ENCODE results near the gene NXN. TPM values are rescaled to one million over a fixed set of nuclear protein-coding genes. Genes with fewer than 3 reads are reported as not detected.
A peak's percentile ranks its signal among the peaks of the same experiment; 100 is the strongest.
"Not testable (repeated sequence)": the region's sequence is repeated elsewhere in the genome, so short reads cannot be mapped to it uniquely, and the experiment has no call there.

NXN gene
- total RNA-seq, 3 donors from 2014 or later: 5.3 to 98.1 (median 9.7) TPM

DNA sequence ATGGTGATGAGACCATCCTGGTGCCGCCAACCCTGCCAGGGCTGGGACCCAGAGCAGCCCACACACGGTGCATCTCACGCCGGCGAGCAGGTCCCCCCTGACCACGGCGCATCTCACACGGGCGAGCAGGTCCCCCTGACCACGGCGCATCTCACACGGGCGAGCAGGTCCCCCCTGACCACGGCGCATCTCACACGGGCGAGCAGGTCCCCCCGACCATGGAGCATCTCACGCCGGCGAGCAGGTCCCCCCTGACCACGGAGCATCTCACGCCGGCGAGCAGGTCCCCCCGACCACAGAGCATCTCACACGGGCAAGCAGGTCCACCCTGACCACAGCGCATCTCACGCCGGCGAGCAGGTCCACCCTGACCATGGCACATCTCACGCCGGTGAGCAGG is 138.3 kb downstream of the NXN start:
- ATAC-seq: no peak
- Histone ChIP-seq H3K4me3 (no peak overlapping the region), H3K36me3 (ENCODE audit: low read depth) (no peaks in the 10 kb centered on the region), H3K4me1 (ENCODE audit: low read depth) (no peaks in the 10 kb centered on the region), H3K9me3 (no peaks in the 10 kb centered on the region)
- TF ChIP-seq, protein P1, sequence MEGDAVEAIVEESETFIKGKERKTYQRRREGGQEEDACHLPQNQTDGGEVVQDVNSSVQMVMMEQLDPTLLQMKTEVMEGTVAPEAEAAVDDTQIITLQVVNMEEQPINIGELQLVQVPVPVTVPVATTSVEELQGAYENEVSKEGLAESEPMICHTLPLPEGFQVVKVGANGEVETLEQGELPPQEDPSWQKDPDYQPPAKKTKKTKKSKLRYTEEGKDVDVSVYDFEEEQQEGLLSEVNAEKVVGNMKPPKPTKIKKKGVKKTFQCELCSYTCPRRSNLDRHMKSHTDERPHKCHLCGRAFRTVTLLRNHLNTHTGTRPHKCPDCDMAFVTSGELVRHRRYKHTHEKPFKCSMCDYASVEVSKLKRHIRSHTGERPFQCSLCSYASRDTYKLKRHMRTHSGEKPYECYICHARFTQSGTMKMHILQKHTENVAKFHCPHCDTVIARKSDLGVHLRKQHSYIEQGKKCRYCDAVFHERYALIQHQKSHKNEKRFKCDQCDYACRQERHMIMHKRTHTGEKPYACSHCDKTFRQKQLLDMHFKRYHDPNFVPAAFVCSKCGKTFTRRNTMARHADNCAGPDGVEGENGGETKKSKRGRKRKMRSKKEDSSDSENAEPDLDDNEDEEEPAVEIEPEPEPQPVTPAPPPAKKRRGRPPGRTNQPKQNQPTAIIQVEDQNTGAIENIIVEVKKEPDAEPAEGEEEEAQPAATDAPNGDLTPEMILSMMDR (IDR thresholded peaks at IDR 0.05): no peak
- DNase-seq: no peak
- intact Hi-C loops (cut with DNase I, micrococcal nuclease): no loop called here

DNA sequence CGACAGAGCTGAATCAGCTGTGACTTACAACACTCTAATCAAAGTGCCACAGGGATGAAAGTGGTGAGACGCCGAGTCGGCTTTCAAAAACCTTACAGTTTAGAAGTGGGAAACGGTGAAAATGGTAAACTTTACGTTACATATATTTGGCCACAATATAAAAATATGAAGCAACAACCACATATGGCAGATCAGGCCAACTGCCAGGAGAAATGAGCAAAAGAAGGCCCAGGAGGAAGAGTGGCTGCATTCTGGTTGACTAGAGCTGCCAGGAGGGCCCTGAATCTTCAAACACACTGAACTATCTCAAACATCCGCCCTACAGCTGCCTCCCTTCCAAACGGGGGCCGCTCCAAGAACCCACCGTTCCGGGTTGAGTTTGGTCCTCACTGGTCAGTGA is 141.1 kb downstream of the NXN start:
- DNase-seq: no peak
- TF ChIP-seq, protein P1 (IDR thresholded peaks at IDR 0.05): no peak
- Histone ChIP-seq H3K36me3 (ENCODE audit: low read depth) (no peaks in the 10 kb centered on the region), H3K4me1 (ENCODE audit: low read depth) (no peaks in the 10 kb centered on the region), H3K4me3 (no peak overlapping the region), H3K9me3 (no peaks in the 10 kb centered on the region)
- ATAC-seq: no peak
- intact Hi-C loops (cut with DNase I, micrococcal nuclease): no loop called here

DNA sequence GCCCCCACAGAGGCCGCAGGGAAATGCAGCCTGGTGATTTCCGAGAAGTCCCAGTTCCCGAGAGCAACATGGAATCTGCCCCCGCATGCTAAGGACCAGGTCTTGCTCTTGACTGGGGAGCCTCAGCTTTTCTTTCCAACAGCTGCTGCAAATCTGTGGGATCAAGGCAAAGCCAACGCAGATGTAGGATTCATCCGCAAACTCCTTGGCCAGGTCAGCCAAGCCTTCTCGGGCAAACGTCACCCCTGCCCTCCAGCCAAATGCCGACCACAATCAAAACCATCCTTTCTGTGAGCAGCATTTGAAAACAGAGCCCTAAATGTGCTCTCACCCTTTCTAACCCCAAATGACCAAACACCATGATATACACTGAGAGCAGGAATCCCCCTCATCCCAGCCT is 143.4 kb downstream of the NXN start:
- H3K36me3 ChIP-seq (ENCODE audit: low read depth): no peaks in the 10 kb centered on the region

DNA sequence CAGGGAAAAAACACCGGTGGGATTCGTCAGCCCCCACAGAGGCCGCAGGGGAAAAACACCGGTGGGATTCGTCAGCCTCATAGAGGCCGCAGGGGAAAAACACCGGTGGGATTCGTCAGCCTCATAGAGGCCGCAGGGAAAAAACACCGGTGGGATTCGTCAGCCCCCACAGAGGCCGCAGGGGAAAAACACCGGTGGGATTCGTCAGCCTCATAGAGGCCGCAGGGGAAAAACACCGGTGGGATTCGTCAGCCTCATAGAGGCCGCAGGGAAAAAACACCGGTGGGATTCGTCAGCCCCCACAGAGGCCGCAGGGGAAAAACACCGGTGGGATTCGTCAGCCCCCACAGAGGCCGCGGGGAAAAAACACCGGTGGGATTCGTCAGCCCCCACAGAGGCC is 143.9 kb downstream of the NXN start:
- DNase-seq; H3K9me3 ChIP-seq; ATAC-seq; H3K36me3 ChIP-seq (ENCODE audit: low read depth); H3K4me1 ChIP-seq (ENCODE audit: low read depth); intact Hi-C loops (cut with DNase I, micrococcal nuclease); H3K4me3 ChIP-seq: not testable (repeated sequence)

More for the DNA sequence above, 143.4 kb downstream of the NXN start:
- ATAC-seq (peak; percentile 23), DNase-seq (no peak)
- H3K4me3 ChIP-seq: no peak overlapping the region
- H3K4me1 ChIP-seq (ENCODE audit: low read depth): no peaks in the 10 kb centered on the region
- H3K9me3 ChIP-seq: peaks cover 6% of the 10 kb centered on the region
- intact Hi-C loops (cut with DNase I, micrococcal nuclease): no loop called here
- TF ChIP-seq, protein P1 (IDR thresholded peaks at IDR 0.05): no peak

DNA sequence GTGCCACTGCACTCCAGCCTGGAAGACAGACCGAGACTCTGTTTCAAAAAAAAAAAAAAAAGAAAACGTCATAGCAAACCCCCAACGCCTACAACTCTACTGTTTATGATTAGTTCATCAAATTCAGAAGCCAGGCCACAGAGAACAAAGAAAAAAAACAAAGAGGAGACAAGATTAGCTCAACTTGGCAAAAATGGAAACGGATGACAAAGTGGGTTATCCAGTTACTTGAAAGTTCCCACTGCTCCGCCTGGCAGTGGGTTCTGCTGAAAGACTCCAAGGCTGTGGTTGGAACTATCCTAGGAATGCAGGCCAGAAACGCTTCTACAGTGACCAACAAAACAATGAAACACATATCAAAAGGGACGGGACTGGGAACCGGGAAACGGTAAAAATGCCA is 144.3 kb downstream of the NXN start:
- intact Hi-C loops (cut with DNase I, micrococcal nuclease): no loop called here
- peaks cover 6% of the 10 kb centered on the region for H3K9me3 ChIP-seq
- no peak overlapping the region for H3K4me3 ChIP-seq
- ATAC-seq (peak; percentile 46), DNase-seq (no peak)
- H3K4me1 ChIP-seq (ENCODE audit: low read depth): no peaks in the 10 kb centered on the region
- H3K36me3 ChIP-seq (ENCODE audit: low read depth): no peaks in the 10 kb centered on the region
- TF ChIP-seq, protein P1 (IDR thresholded peaks at IDR 0.05): no peak

DNA sequence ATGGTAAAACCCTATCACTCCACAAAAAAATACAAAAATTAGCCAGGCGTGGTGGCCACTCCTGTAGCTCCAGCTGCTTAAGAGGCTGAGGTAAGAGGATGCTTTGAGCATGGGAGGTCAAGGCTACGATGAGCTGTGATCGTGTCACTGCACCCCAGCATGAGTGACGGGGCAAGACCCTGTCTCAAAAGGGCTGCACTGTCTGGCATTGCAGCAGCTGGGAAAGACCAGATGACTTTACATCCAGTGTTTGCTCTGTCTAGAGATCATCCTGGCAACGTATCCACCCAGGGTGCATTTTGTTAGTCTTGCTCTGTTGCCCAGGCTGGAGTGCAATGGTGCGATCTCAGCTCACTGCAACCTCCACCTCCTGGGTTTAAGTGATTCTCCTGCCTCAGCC is 145.4 kb downstream of the NXN start:
- no peaks in the 10 kb centered on the region for H3K36me3 ChIP-seq (ENCODE audit: low read depth)
- no peaks in the 10 kb centered on the region for H3K4me1 ChIP-seq (ENCODE audit: low read depth)
- no peak overlapping the region for H3K4me3 ChIP-seq
- TF ChIP-seq, protein P1 (IDR thresholded peaks at IDR 0.05): no peak
- H3K9me3 ChIP-seq: peaks cover 6% of the 10 kb centered on the region
- DNase-seq: no peak
- intact Hi-C loops (cut with DNase I, micrococcal nuclease): no loop called here
- ATAC-seq: no peak
